GM10248 (cell line): ENCODE results near the gene SHTN1.

Experiments
- CTCF ChIA-PET: fragments of 300-600 bp; sonication (Branson Sonifier 250); formaldehyde crosslinking; extraction: SDS; loops from one replicate; lab custom pipeline; 2021; ENCODE audit warnings: antibody characterized with exemption; lab: Yijun Ruan, JAX
- POLR2A ChIA-PET: fragments of 350-650 bp; sonication (Branson Sonifier 250); formaldehyde crosslinking; extraction: SDS; loops from one replicate; lab custom pipeline; 2020; ENCODE audit warnings: antibody characterized with exemption; lab: Yijun Ruan, JAX
- DNase-seq: peaks from one replicate; pipeline ENCODE4 v3.0.0; 2012; ENCODE audit errors: extremely low spot score
- CTCF ChIP-seq: IDR thresholded peaks from 2 replicates; pipeline ENCODE4 v1.5.1; 2012; ENCODE audit warnings: mild to moderate bottlenecking, low read depth; ENCODE audit errors: extremely low read depth, missing control alignments, control extremely low read depth

The SHTN1 gene

GRCh38 chr10:116868198-116868676 lies 136.8 kb downstream of the SHTN1 start:
- DNase-seq = no peak
- CTCF ChIA-PET = no interaction called here
- POLR2A ChIA-PET = no interaction called here
- no peak for TF ChIP-seq CTCF

- ChIA-PET CTCF (no interaction called here), POLR2A (no interaction called here)
- no peak for TF ChIP-seq CTCF
- DNase-seq = no peak
Observed at GRCh38 chr10:116866987-116867595, 137.9 kb downstream of the SHTN1 start.

GRCh38 chr10:116866066-116866465 lies 138.9 kb downstream of the SHTN1 start:
- DNase-seq = no peak
- POLR2A ChIA-PET = no interaction called here
- CTCF ChIA-PET = no interaction called here
- no peak for TF ChIP-seq CTCF

- ChIA-PET POLR2A (no interaction called here), CTCF (no interaction called here)
- DNase-seq = no peak
- no peak for TF ChIP-seq CTCF
Observed at GRCh38 chr10:116864436-116864835, 140.6 kb downstream of the SHTN1 start.

GRCh38 chr10:116861796-116862195 lies 143.2 kb downstream of the SHTN1 start:
- no peak for TF ChIP-seq CTCF
- POLR2A ChIA-PET = no interaction called here
- CTCF ChIA-PET = no interaction called here
- DNase-seq = no peak

GRCh38 chr10:116857156-116857555 lies 147.8 kb downstream of the SHTN1 start:
- ChIA-PET POLR2A (no interaction called here), CTCF (interaction anchor here (1.0 kb wide), 1 partner anchor 69 kb away, joined by 3 read pairs; no protein-coding TSS in a partner anchor)
- no peak for DNase-seq
- TF ChIP-seq CTCF = no peak
